GM12865 (cell line): ENCODE data around the gene LBX2.
A peak's percentile ranks its signal among the peaks of the same experiment; 100 is the strongest.

Source experiments
- DNase-seq: peaks from one replicate; pipeline ENCODE4 v3.0.0; 2010; ENCODE audit warnings: low read depth
- H3K4me3 ChIP-seq: 2 replicates; pipeline ENCODE4 v1.5.1; 2011; ENCODE audit warnings: mild to moderate bottlenecking, low read depth, low read length, control low read depth
- TF ChIP-seq, protein P1 (sequence below): IDR thresholded peaks from 2 replicates; pipeline ENCODE4 v1.5.1; 2011; ENCODE audit warnings: low read length, control low read depth, low read depth, inconsistent platforms; ENCODE audit not compliant: insufficient read depth; ENCODE audit errors: missing control alignments

Gene LBX2

DNA sequence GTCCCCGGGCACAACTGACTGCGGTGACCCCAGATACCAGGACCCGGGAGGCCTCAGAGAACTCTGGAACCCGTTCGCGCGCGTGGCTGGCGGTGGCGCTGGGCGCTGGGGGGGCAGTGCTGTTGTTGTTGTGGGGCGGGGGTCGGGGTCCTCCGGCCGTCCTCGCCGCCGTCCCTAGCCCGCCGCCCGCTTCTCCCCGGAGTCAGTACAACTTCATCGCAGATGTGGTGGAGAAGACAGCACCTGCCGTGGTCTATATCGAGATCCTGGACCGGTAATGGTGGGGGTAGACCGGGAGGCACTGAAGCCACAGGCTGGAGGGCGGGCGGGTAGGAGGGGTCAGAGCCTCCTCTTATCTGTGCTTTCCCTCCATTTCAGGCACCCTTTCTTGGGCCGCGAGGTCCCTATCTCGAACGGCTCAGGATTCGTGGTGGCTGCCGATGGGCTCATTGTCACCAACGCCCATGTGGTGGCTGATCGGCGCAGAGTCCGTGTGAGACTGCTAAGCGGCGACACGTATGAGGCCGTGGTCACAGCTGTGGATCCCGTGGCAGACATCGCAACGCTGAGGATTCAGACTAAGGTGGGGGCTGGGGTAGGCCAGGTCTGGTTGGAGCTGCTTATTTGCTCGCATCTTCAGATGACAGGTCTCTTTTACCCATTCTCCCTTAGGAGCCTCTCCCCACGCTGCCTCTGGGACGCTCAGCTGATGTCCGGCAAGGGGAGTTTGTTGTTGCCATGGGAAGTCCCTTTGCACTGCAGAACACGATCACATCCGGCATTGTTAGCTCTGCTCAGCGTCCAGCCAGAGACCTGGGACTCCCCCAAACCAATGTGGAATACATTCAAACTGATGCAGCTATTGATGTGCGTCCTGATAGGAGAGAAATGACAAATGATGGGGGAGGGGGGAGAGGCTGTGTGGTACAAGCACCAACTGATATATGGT, 31.1 kb upstream of the LBX2 start:
- peak; percentile 90 for DNase-seq
- TF ChIP-seq, protein P1, sequence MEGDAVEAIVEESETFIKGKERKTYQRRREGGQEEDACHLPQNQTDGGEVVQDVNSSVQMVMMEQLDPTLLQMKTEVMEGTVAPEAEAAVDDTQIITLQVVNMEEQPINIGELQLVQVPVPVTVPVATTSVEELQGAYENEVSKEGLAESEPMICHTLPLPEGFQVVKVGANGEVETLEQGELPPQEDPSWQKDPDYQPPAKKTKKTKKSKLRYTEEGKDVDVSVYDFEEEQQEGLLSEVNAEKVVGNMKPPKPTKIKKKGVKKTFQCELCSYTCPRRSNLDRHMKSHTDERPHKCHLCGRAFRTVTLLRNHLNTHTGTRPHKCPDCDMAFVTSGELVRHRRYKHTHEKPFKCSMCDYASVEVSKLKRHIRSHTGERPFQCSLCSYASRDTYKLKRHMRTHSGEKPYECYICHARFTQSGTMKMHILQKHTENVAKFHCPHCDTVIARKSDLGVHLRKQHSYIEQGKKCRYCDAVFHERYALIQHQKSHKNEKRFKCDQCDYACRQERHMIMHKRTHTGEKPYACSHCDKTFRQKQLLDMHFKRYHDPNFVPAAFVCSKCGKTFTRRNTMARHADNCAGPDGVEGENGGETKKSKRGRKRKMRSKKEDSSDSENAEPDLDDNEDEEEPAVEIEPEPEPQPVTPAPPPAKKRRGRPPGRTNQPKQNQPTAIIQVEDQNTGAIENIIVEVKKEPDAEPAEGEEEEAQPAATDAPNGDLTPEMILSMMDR, result no peak
- peak overlapping the region; percentile 95 for H3K4me3 ChIP-seq

DNA sequence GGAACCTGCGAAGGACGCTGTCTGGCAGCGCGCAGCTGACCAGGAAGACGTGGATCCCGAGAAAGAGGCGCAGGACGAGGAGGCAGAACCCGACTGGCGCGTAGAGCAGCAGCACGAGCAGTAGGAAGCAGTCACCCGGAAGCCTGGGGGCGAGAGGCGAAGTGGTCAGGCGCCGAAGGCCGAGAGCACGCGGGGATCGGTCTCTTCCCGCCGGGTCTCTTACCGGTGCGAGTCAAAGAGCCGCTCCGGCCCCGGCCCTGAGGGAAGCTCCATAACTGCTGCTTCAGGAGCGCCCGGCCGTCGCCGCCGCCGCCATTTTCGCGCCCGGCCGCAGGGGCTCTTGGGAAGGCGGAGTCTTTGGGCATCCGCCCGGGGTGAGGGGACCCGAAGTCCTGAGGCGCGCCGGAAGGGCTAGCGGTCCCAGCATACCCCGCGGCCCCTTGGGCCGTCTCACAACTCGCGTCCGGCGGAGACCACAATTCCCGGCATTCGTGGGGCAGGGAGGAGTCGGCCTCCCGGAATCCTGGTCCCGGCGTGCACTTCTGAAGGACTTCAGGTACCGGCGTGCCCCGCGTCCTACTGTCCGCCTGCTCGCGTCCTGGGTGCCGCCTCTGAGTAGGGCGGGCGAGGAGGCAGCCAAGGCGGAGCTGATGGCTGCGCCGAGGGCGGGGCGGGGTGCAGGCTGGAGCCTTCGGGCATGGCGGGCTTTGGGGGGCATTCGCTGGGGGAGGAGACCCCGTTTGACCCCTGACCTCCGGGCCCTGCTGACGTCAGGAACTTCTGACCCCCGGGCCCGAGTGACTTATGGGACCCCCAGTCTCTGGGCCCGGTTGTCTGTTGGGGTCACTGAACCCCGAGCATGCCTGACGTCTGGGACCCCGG, 30.2 kb upstream of the LBX2 start, which contains the start of the genes AUP1 and HTRA2:
AUP1 (minus strand) TSS at position 350 of the 882 bp plus-strand sequence; CDS start at position 273, 77 bp downstream.
HTRA2 (plus strand) TSS at position 577 of the 882 bp plus-strand sequence; CDS start at position 651, 74 bp downstream.
- TF ChIP-seq, protein P1, result no peak
- DNase-seq, result peak; percentile 100
- peak within 1 kb of the TSS; percentile 95 for H3K4me3 ChIP-seq

DNA sequence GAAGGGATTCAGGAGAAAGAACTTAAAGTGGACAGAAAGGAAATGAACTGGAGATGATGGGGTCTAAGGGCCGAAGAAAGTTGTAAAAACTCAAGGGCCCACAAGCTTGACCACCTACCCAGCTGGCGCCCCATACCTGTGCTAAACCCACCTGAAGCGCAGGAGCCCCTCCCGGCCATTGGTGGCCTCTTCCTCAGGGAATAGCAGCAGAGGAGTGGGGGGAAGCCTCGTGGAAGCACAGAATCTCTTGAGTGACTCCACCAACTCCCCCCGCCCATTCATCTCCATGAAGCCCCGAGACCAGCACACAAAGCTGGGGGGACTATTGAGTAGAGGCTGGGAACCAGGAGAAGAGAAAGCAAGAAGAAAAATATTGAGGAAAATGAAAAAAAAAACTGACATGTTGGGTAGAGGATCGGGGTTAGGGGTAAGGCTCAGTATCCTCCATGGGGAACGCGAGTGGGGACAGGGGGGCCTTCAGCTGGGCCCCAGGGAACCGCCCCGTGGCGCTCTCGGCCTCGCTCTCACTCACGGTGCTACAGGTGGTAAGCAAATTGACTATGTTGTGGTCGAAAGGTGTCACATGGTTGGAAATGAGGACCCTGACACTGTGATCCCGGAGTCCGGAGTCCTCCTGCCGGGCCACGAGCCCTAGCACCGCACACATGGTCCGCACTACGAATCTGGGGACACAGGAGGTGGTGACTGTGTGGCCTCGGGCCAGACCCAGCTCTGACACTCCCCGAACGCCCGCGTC, 29.4 kb upstream of the LBX2 start:
- peak; percentile 60 for DNase-seq
- TF ChIP-seq, protein P1, result no peak
- H3K4me3 ChIP-seq, result peak overlapping the region; percentile 95

DNA sequence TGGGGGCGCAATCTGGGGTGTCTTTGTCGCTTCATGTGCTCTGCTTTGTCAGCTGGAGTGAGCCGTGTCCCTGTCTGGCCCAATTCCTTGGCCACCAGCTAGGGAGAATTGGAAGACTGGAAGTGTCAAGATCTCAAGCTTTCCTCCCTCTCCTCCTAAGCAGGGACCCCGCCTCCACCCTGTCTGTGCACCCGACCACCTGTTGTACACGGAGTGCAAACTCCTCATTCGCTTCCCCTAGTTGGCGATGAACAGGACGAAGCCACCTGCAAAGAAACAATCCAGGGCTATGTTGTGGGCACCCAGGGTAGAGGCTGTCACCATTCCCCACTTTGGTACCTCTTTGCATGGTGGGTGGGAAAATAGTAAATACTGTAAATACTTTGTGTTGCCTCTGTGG, 28.3 kb upstream of the LBX2 start:
- DNase-seq, result no peak
- no peak overlapping the region for H3K4me3 ChIP-seq

DNA sequence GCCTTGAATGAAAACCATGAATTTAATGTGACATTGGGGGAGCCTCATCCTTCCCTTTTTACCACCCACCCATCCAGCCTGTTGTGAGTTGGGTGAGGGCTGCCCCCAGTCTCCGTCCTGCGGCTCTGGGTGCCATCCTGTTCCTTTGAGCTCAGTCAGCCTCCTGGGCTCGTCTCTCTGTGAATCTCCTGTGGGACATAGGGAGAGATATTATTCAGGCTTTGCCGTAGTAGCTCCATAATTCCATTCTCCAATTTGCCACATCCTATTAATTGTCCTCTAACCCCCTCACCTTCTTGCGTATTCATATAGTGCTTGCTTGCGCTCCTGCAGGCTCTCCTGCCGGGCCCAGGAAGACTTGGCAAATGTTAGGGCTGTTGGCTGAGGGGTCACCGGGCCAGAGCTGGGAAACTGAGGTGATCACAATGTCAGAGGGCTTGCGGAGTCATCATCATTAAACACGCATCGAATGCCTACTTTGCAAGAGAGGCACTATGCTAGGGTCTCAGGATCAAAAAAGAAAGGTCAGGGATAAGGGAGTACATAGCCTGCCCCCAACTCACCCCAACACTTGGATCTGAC, 27.3 kb upstream of the LBX2 start:
- TF ChIP-seq, protein P1, result no peak
- DNase-seq, result no peak

More for the DNA sequence above, 28.3 kb upstream of the LBX2 start:
- TF ChIP-seq, protein P1, result no peak

More for the DNA sequence above, 27.3 kb upstream of the LBX2 start:
- H3K4me3 ChIP-seq, result no peak overlapping the region
